Neutrophil (primary cell): ENCODE measurements around the gene THYN1.

Experiments used
- H3K27ac ChIP-seq: fragments of 200-600 bp; sonication (generic); 2 replicates; pipeline ENCODE4 v1.5.1; 2016; ENCODE audit warnings: mild to moderate bottlenecking, moderate library complexity
- H3K27me3 ChIP-seq: fragments of 200-600 bp; sonication (generic); 2 replicates; pipeline ENCODE4 v1.6.0; 2016; ENCODE audit warnings: mild to moderate bottlenecking
- H3K36me3 ChIP-seq: fragments of 200-600 bp; sonication (generic); 2 replicates; pipeline ENCODE4 v1.5.1; 2017
- H3K4me1 ChIP-seq, 2 experiments: fragments of 200-600 bp in 1 of 2; sonication (generic) in 1 of 2; 1 replicate in 1 of 2; 2 replicates in 1 of 2; pipeline versions ENCODE4 v1.5.1 to v1.6.1; 2013 to 2016; ENCODE audit warnings: low read depth in 1 of 2, low read length in 1 of 2, mild to moderate bottlenecking in 1 of 2, moderate library complexity in 1 of 2; ENCODE audit not compliant: control insufficient read depth in 1 of 2, insufficient read depth in 1 of 2
- H3K4me3 ChIP-seq, 2 experiments: fragments of 200-600 bp in 1 of 2; sonication (generic) in 1 of 2; 1 replicate in 1 of 2; 2 replicates in 1 of 2; pipeline ENCODE4 v1.5.1; 2013 to 2016; ENCODE audit warnings: low read depth in 1 of 2, low read length in 1 of 2, mild to moderate bottlenecking in 1 of 2, moderate library complexity in 1 of 2
- H3K9me3 ChIP-seq: fragments of 200-600 bp; sonication (generic); 2 replicates; pipeline ENCODE4 v1.5.1; 2016
- TF ChIP-seq, protein P1 (sequence below): fragments of 200-600 bp; sonication (generic); IDR thresholded peaks from 2 replicates; pipeline ENCODE4 v1.5.1; 2016; ENCODE audit warnings: antibody characterized with exemption

The THYN1 gene

GRCh38 chr11:134206185-134206584 lies 47.0 kb downstream of the THYN1 start:
- Histone ChIP-seq H3K36me3 (peaks cover 65% of the 10 kb centered on the region), H3K27me3 (no peaks in the 10 kb centered on the region), H3K27ac (no peak overlapping the region), H3K4me1 (no peaks in the 10 kb centered on the region), H3K9me3 (no peaks in the 10 kb centered on the region), H3K4me3 (no peak overlapping the region)
- TF ChIP-seq, protein P1, sequence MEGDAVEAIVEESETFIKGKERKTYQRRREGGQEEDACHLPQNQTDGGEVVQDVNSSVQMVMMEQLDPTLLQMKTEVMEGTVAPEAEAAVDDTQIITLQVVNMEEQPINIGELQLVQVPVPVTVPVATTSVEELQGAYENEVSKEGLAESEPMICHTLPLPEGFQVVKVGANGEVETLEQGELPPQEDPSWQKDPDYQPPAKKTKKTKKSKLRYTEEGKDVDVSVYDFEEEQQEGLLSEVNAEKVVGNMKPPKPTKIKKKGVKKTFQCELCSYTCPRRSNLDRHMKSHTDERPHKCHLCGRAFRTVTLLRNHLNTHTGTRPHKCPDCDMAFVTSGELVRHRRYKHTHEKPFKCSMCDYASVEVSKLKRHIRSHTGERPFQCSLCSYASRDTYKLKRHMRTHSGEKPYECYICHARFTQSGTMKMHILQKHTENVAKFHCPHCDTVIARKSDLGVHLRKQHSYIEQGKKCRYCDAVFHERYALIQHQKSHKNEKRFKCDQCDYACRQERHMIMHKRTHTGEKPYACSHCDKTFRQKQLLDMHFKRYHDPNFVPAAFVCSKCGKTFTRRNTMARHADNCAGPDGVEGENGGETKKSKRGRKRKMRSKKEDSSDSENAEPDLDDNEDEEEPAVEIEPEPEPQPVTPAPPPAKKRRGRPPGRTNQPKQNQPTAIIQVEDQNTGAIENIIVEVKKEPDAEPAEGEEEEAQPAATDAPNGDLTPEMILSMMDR: no peak

- no peak overlapping the region for H3K4me3 ChIP-seq
- H3K27ac ChIP-seq: no peak overlapping the region
- H3K27me3 ChIP-seq: no peaks in the 10 kb centered on the region
- H3K4me1 ChIP-seq: no peaks in the 10 kb centered on the region
- peaks cover 69% of the 10 kb centered on the region for H3K36me3 ChIP-seq
- TF ChIP-seq, protein P1: no peak
- no peaks in the 10 kb centered on the region for H3K9me3 ChIP-seq
Observed at GRCh38 chr11:134205729-134206128, 47.4 kb downstream of the THYN1 start.

GRCh38 chr11:134202661-134203060 lies 50.5 kb downstream of the THYN1 start:
- H3K27me3 ChIP-seq: no peaks in the 10 kb centered on the region
- no peaks in the 10 kb centered on the region for H3K9me3 ChIP-seq
- H3K4me3 ChIP-seq: no peak overlapping the region
- TF ChIP-seq, protein P1: no peak
- no peaks in the 10 kb centered on the region for H3K4me1 ChIP-seq
- no peak overlapping the region for H3K27ac ChIP-seq
- H3K36me3 ChIP-seq: peaks cover 68% of the 10 kb centered on the region

DNA sequence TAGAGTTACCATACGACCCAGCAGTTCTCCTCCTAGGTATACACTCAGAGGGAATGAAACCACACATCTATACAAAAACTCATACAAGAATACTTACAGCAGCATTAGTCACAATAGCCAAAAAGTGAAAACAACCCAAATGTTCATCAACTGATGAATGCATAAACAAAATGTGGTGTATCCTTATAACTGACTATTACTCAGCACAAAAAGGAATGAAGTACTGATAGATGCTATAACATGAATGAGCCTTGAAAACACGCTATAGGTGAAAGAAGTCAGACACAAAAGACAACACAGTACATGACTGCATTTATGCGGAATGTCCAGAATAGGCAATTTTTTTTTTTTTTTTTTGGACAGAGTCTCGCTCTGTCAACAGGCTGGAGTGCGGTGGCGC lies 52.5 kb downstream of the THYN1 start:
- H3K36me3 ChIP-seq: peaks cover 58% of the 10 kb centered on the region

DNA sequence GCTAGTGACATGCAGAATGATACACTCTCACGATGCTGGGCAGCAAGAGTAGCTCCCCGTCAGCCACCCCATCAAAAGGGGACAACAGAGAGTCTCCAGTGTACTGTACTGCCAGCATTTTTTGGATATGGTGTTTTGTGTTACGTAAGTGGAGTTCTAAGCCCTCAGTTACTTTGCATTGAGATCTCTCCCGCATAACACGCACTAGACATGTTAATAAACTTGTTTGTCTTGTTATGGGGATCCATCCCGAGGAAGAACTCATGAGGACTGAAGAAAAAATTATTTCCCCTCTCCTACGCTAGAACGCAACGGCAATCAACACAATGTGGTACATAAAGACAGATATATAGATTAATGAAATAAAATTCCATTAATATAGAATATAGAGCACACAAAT lies 53.6 kb downstream of the THYN1 start:
- no peaks in the 10 kb centered on the region for H3K9me3 ChIP-seq
- no peaks in the 10 kb centered on the region for H3K27me3 ChIP-seq
- H3K36me3 ChIP-seq: peaks cover 49% of the 10 kb centered on the region
- H3K4me1 ChIP-seq: no peaks in the 10 kb centered on the region
- TF ChIP-seq, protein P1: no peak
- no peak overlapping the region for H3K27ac ChIP-seq
- H3K4me3 ChIP-seq: no peak overlapping the region

More for the DNA sequence above, 52.5 kb downstream of the THYN1 start:
- Histone ChIP-seq H3K4me3 (no peak overlapping the region), H3K27ac (no peak overlapping the region), H3K4me1 (no peaks in the 10 kb centered on the region), H3K9me3 (no peaks in the 10 kb centered on the region), H3K27me3 (no peaks in the 10 kb centered on the region)
- TF ChIP-seq, protein P1: no peak
